ENCODE data around the gene HSF4.

HSF4 gene

GRCh38 chr16:67157892-67158635 is 6.5 kb upstream of the HSF4 start:
- no peak overlapping the region for H3K27ac ChIP-seq
- TF ChIP-seq CTCF (conservative IDR thresholded peaks at IDR 0.05), result no peak

GRCh38 chr16:67158637-67159600 is 5.6 kb upstream of the HSF4 start:
- peak overlapping the region; percentile 74 for H3K27ac ChIP-seq

GRCh38 chr16:67161595-67162058 is 2.9 kb upstream of the HSF4 start:
- no peak overlapping the region for H3K27ac ChIP-seq
- TF ChIP-seq CTCF (conservative IDR thresholded peaks at IDR 0.05), result no peak

More at GRCh38 chr16:67158637-67159600, 5.6 kb upstream of the HSF4 start:
- no peak for TF ChIP-seq CTCF (conservative IDR thresholded peaks at IDR 0.05)

- TF ChIP-seq CTCF (conservative IDR thresholded peaks at IDR 0.05), result no peak
- H3K27ac ChIP-seq, result no peak overlapping the region
Measured at GRCh38 chr16:67162506-67163163, 1.9 kb upstream of the HSF4 start.

GRCh38 chr16:67163164-67163998 is 1.2 kb upstream of the HSF4 start:
- H3K27ac ChIP-seq, result no peak overlapping the region
- no peak for TF ChIP-seq CTCF (conservative IDR thresholded peaks at IDR 0.05)

- no peak for TF ChIP-seq CTCF (conservative IDR thresholded peaks at IDR 0.05)
- H3K27ac ChIP-seq, result no peak overlapping the region
Measured at GRCh38 chr16:67163999-67164558, 466 bp upstream of the HSF4 start.
